SU-DHL-6 (cell line): ENCODE measurements around the gene LRRC10.

Experiments used
- H2AFZ ChIP-seq: fragments of 200-600 bp; sonication (generic); 2 replicates; pipeline ENCODE4 v1.6.1; 2014; ENCODE audit warnings: low read depth, mild to moderate bottlenecking, moderate library complexity, mixed read lengths, antibody characterized with exemption, low read length; ENCODE audit not compliant: severe bottlenecking
- H3F3A ChIP-seq: fragments of 200-600 bp; shearing (Covaris generic); 2 replicates; pipeline ENCODE4 v1.6.0; 2016; ENCODE audit warnings: antibody characterized with exemption, mild to moderate bottlenecking; ENCODE audit not compliant: insufficient read depth
- H3K27ac ChIP-seq: fragments of 200-600 bp; sonication (generic); 2 replicates; pipeline ENCODE4 v1.5.1; 2016; ENCODE audit warnings: low read depth, mild to moderate bottlenecking, low read length, moderate library complexity, mixed read lengths
- H3K27me3 ChIP-seq: fragments of 200-600 bp; sonication (generic), shearing (Covaris generic); 2 replicates; pipeline ENCODE4 v1.6.0; 2014; ENCODE audit warnings: mild to moderate bottlenecking, low read length
- H3K36me3 ChIP-seq: fragments of 200-600 bp; sonication (generic); 2 replicates; pipeline ENCODE4 v1.6.1; 2014; ENCODE audit warnings: mild to moderate bottlenecking, low read length, mixed read lengths
- H3K4me2 ChIP-seq: fragments of 300-600, 200-600 bp; shearing (Covaris generic), sonication (generic); 2 replicates; pipeline ENCODE4 v1.6.0; 2014; ENCODE audit warnings: low read length, low read depth, mild to moderate bottlenecking; ENCODE audit not compliant: poor library complexity, severe bottlenecking
- H3K4me3 ChIP-seq: fragments of 200-600 bp; sonication (generic); 2 replicates; pipeline ENCODE4 v1.5.1; 2014; ENCODE audit warnings: antibody characterized with exemption, low read length, mild to moderate bottlenecking, mixed read lengths; ENCODE audit not compliant: insufficient read depth, poor library complexity, severe bottlenecking
- H3K79me2 ChIP-seq: fragments of 200-600 bp; sonication (generic); 2 replicates; pipeline ENCODE4 v1.6.1; 2014; ENCODE audit warnings: mild to moderate bottlenecking, low read length, moderate library complexity; ENCODE audit not compliant: insufficient read depth
- H3K9ac ChIP-seq: fragments of 200-600 bp; sonication (generic); 2 replicates; pipeline ENCODE4 v1.7.0; 2014; ENCODE audit warnings: mild to moderate bottlenecking, low read length
- H3K9me2 ChIP-seq: fragments of 200-600 bp; sonication (generic); replicated peaks from 2 replicates; pipeline ENCODE4 v1.6.1; 2014; ENCODE audit warnings: low read length; ENCODE audit not compliant: insufficient read depth
- H3K9me3 ChIP-seq: fragments of 200-600 bp; sonication (generic); 2 replicates; pipeline ENCODE4 v1.6.1; 2014; ENCODE audit warnings: low read length, mixed read lengths; ENCODE audit not compliant: insufficient read depth
- H4K20me1 ChIP-seq: fragments of 200-600 bp; sonication (generic); 2 replicates; pipeline ENCODE4 v1.6.1; 2014; ENCODE audit warnings: low read depth, mild to moderate bottlenecking, antibody characterized with exemption, low read length, moderate library complexity, mixed read lengths
- CTCF ChIP-seq: fragments of 200-600 bp; sonication (generic); IDR thresholded peaks from one replicate; pipeline ENCODE4 v1.5.1; 2017; ENCODE audit warnings: antibody characterized with exemption, mild to moderate bottlenecking, low read length, moderate library complexity; ENCODE audit not compliant: insufficient read depth, poor library complexity, severe bottlenecking
- EZH2phosphoT487 ChIP-seq: fragments of 200-600 bp; sonication (generic), shearing (Covaris generic); conservative IDR thresholded peaks from 2 replicates; pipeline ENCODE4 v1.6.1; 2018; ENCODE audit warnings: mild to moderate bottlenecking, antibody characterized with exemption, low read length, moderate library complexity, mixed read lengths

LRRC10 gene

GRCh38 chr12:69569236-69569635 lies 41.5 kb downstream of the LRRC10 start:
- no peak overlapping the region for H2AFZ ChIP-seq
- H3K9ac ChIP-seq = no peak overlapping the region
- no peaks in the 10 kb centered on the region for H4K20me1 ChIP-seq
- no peak overlapping the region for H3K4me3 ChIP-seq
- no peaks in the 10 kb centered on the region for H3K9me3 ChIP-seq
- H3K27ac ChIP-seq = no peak overlapping the region
- H3K79me2 ChIP-seq = no peaks in the 10 kb centered on the region
- H3K9me2 ChIP-seq = no peaks in the 10 kb centered on the region
- no peak overlapping the region for H3K4me2 ChIP-seq
- H3K27me3 ChIP-seq = no peaks in the 10 kb centered on the region
- peaks cover 8% of the 10 kb centered on the region for H3K36me3 ChIP-seq
- TF ChIP-seq CTCF (no peak), EZH2phosphoT487 (no peak)
- H3F3A ChIP-seq = no peaks in the 10 kb centered on the region

- H3K79me2 ChIP-seq = no peaks in the 10 kb centered on the region
- no peaks in the 10 kb centered on the region for H3K9me3 ChIP-seq
- H3K27me3 ChIP-seq = no peaks in the 10 kb centered on the region
- H3K27ac ChIP-seq = no peak overlapping the region
- H2AFZ ChIP-seq = no peak overlapping the region
- H3K9me2 ChIP-seq = no peaks in the 10 kb centered on the region
- H3F3A ChIP-seq = no peaks in the 10 kb centered on the region
- no peak overlapping the region for H3K4me2 ChIP-seq
- H4K20me1 ChIP-seq = no peaks in the 10 kb centered on the region
- H3K36me3 ChIP-seq = peaks cover 5% of the 10 kb centered on the region; the same call in 1 of the 2 replicates
- no peak overlapping the region for H3K9ac ChIP-seq
- TF ChIP-seq EZH2phosphoT487 = no peak
- H3K4me3 ChIP-seq = no peak overlapping the region
Observed at GRCh38 chr12:69566603-69567002, 44.1 kb downstream of the LRRC10 start.

GRCh38 chr12:69563166-69563762 lies 47.4 kb downstream of the LRRC10 start:
- no peaks in the 10 kb centered on the region for H3F3A ChIP-seq
- no peaks in the 10 kb centered on the region for H3K79me2 ChIP-seq
- no peak for TF ChIP-seq EZH2phosphoT487
- TF ChIP-seq CTCF = no peak

More at GRCh38 chr12:69563166-69563762, 47.4 kb downstream of the LRRC10 start:
- Histone ChIP-seq H3K27me3 (no peaks in the 10 kb centered on the region), H3K27ac (no peak overlapping the region), H2AFZ (no peak overlapping the region), H3K36me3 (no peaks in the 10 kb centered on the region), H3K4me2 (no peak overlapping the region), H3K9ac (no peak overlapping the region), H4K20me1 (no peaks in the 10 kb centered on the region), H3K9me3 (no peaks in the 10 kb centered on the region), H3K9me2 (no peaks in the 10 kb centered on the region), H3K4me3 (no peak overlapping the region)
